Activated naive CD8-positive, alpha-beta T cell (primary cell): ENCODE measurements around the gene TMCC1.
"Not testable (repeated sequence)": the region's sequence is repeated elsewhere in the genome, so short reads cannot be mapped to it uniquely, and the experiment has no call there.

Experiments used
- H3K27ac Mint-ChIP-seq: one replicate; pipeline ENCODE4 v1.8.0; 2021; ENCODE audit warnings: mixed read lengths
- H3K27me3 Mint-ChIP-seq: one replicate; pipeline ENCODE4 v1.8.0; 2021; ENCODE audit warnings: mixed read lengths
- H3K36me3 Mint-ChIP-seq: one replicate; pipeline ENCODE4 v1.8.0; 2021; ENCODE audit warnings: mixed read lengths
- H3K4me1 Mint-ChIP-seq: one replicate; pipeline ENCODE4 v1.8.0; 2021; ENCODE audit warnings: low read depth, mixed read lengths
- H3K4me3 Mint-ChIP-seq: one replicate; pipeline ENCODE4 v1.8.0; 2021; ENCODE audit warnings: mild to moderate bottlenecking, mixed read lengths
- H3K9me3 Mint-ChIP-seq: one replicate; pipeline ENCODE4 v1.8.0; 2021; ENCODE audit warnings: low read depth, mixed read lengths

The TMCC1 gene

GRCh38 chr3:129867506-129868124 is 25.9 kb downstream of the TMCC1 start:
- peaks cover 16% of the 10 kb centered on the region for H3K36me3 Mint-ChIP-seq
- no peaks in the 10 kb centered on the region for H3K27me3 Mint-ChIP-seq
- no peaks in the 10 kb centered on the region for H3K9me3 Mint-ChIP-seq
- H3K4me3 Mint-ChIP-seq: no peak overlapping the region
- H3K27ac Mint-ChIP-seq: no peak overlapping the region
- peaks cover 34% of the 10 kb centered on the region for H3K4me1 Mint-ChIP-seq

- peaks cover 30% of the 10 kb centered on the region for H3K4me1 Mint-ChIP-seq
- no peak overlapping the region for H3K4me3 Mint-ChIP-seq
- H3K36me3 Mint-ChIP-seq: peaks cover 16% of the 10 kb centered on the region
- H3K27me3 Mint-ChIP-seq: no peaks in the 10 kb centered on the region
- H3K27ac Mint-ChIP-seq: no peak overlapping the region
- no peaks in the 10 kb centered on the region for H3K9me3 Mint-ChIP-seq
Measured at GRCh38 chr3:129865806-129866205, 27.7 kb downstream of the TMCC1 start.

GRCh38 chr3:129864519-129864918 is 29.0 kb downstream of the TMCC1 start:
- H3K27ac Mint-ChIP-seq: no peak overlapping the region
- H3K36me3 Mint-ChIP-seq: peaks cover 14% of the 10 kb centered on the region
- peaks cover 28% of the 10 kb centered on the region for H3K4me1 Mint-ChIP-seq
- no peaks in the 10 kb centered on the region for H3K27me3 Mint-ChIP-seq
- no peak overlapping the region for H3K4me3 Mint-ChIP-seq
- H3K9me3 Mint-ChIP-seq: no peaks in the 10 kb centered on the region

- Mint-ChIP-seq H3K27me3 (no peaks in the 10 kb centered on the region), H3K36me3 (peaks cover 21% of the 10 kb centered on the region), H3K9me3 (no peaks in the 10 kb centered on the region), H3K4me1 (peaks cover 37% of the 10 kb centered on the region), H3K4me3 (no peak overlapping the region), H3K27ac (no peak overlapping the region)
Measured at GRCh38 chr3:129859272-129859671, 34.2 kb downstream of the TMCC1 start.

GRCh38 chr3:129857899-129858298 is 35.6 kb downstream of the TMCC1 start:
- Mint-ChIP-seq H3K27ac (no peak overlapping the region), H3K4me1 (peaks cover 33% of the 10 kb centered on the region), H3K36me3 (peaks cover 24% of the 10 kb centered on the region), H3K9me3 (no peaks in the 10 kb centered on the region), H3K27me3 (no peaks in the 10 kb centered on the region), H3K4me3 (no peak overlapping the region)

- peaks cover 24% of the 10 kb centered on the region for H3K4me1 Mint-ChIP-seq
- H3K4me3 Mint-ChIP-seq, H3K27me3 Mint-ChIP-seq, H3K27ac Mint-ChIP-seq, H3K9me3 Mint-ChIP-seq: not testable (repeated sequence)
- H3K36me3 Mint-ChIP-seq: peaks cover 21% of the 10 kb centered on the region
Measured at GRCh38 chr3:129856790-129857189, 36.7 kb downstream of the TMCC1 start.

- H3K9me3 Mint-ChIP-seq: no peaks in the 10 kb centered on the region
- no peak overlapping the region for H3K27ac Mint-ChIP-seq
- H3K4me1 Mint-ChIP-seq: peaks cover 24% of the 10 kb centered on the region
- no peaks in the 10 kb centered on the region for H3K27me3 Mint-ChIP-seq
- no peak overlapping the region for H3K4me3 Mint-ChIP-seq
- H3K36me3 Mint-ChIP-seq: peaks cover 26% of the 10 kb centered on the region
Measured at GRCh38 chr3:129855832-129856419, 37.6 kb downstream of the TMCC1 start.

GRCh38 chr3:129855170-129855831 is 38.2 kb downstream of the TMCC1 start:
- H3K4me3 Mint-ChIP-seq: no peak overlapping the region
- no peak overlapping the region for H3K27ac Mint-ChIP-seq
- no peaks in the 10 kb centered on the region for H3K9me3 Mint-ChIP-seq
- H3K36me3 Mint-ChIP-seq: peaks cover 26% of the 10 kb centered on the region
- no peaks in the 10 kb centered on the region for H3K27me3 Mint-ChIP-seq
- peaks cover 24% of the 10 kb centered on the region for H3K4me1 Mint-ChIP-seq

- Mint-ChIP-seq H3K4me1 (peaks cover 22% of the 10 kb centered on the region), H3K27ac (no peak overlapping the region), H3K27me3 (no peaks in the 10 kb centered on the region), H3K36me3 (peaks cover 25% of the 10 kb centered on the region), H3K4me3 (no peak overlapping the region), H3K9me3 (no peaks in the 10 kb centered on the region)
Measured at GRCh38 chr3:129854460-129854859, 39.1 kb downstream of the TMCC1 start.

GRCh38 chr3:129845956-129846355 is 47.6 kb downstream of the TMCC1 start:
- Mint-ChIP-seq H3K36me3 (peaks cover 32% of the 10 kb centered on the region), H3K9me3 (no peaks in the 10 kb centered on the region), H3K27me3 (no peaks in the 10 kb centered on the region), H3K4me3 (no peak overlapping the region), H3K27ac (peak overlapping the region; percentile 46), H3K4me1 (peaks cover 2% of the 10 kb centered on the region)

- peaks cover 9% of the 10 kb centered on the region for H3K4me1 Mint-ChIP-seq
- no peak overlapping the region for H3K27ac Mint-ChIP-seq
- H3K36me3 Mint-ChIP-seq: peaks cover 44% of the 10 kb centered on the region
- H3K4me3 Mint-ChIP-seq: no peak overlapping the region
- H3K9me3 Mint-ChIP-seq: no peaks in the 10 kb centered on the region
- no peaks in the 10 kb centered on the region for H3K27me3 Mint-ChIP-seq
Measured at GRCh38 chr3:129840707-129841360, 52.7 kb downstream of the TMCC1 start.

- Mint-ChIP-seq H3K27me3 (no peaks in the 10 kb centered on the region), H3K9me3 (no peaks in the 10 kb centered on the region), H3K27ac (no peak overlapping the region), H3K4me1 (peaks cover 9% of the 10 kb centered on the region), H3K36me3 (peaks cover 29% of the 10 kb centered on the region), H3K4me3 (no peak overlapping the region)
Measured at GRCh38 chr3:129838086-129838485, 55.4 kb downstream of the TMCC1 start.

- no peaks in the 10 kb centered on the region for H3K9me3 Mint-ChIP-seq
- H3K27ac Mint-ChIP-seq: no peak overlapping the region
- H3K27me3 Mint-ChIP-seq: no peaks in the 10 kb centered on the region
- H3K4me1 Mint-ChIP-seq: peaks cover 9% of the 10 kb centered on the region
- no peak overlapping the region for H3K4me3 Mint-ChIP-seq
- H3K36me3 Mint-ChIP-seq: peaks cover 29% of the 10 kb centered on the region
Measured at GRCh38 chr3:129837065-129837642, 56.4 kb downstream of the TMCC1 start.

GRCh38 chr3:129836381-129837064 is 57.0 kb downstream of the TMCC1 start:
- peaks cover 26% of the 10 kb centered on the region for H3K36me3 Mint-ChIP-seq
- no peak overlapping the region for H3K4me3 Mint-ChIP-seq
- no peak overlapping the region for H3K27ac Mint-ChIP-seq
- H3K4me1 Mint-ChIP-seq: peaks cover 9% of the 10 kb centered on the region
- H3K27me3 Mint-ChIP-seq: no peaks in the 10 kb centered on the region
- no peaks in the 10 kb centered on the region for H3K9me3 Mint-ChIP-seq
